ENCODE measurements around the gene HSPBP1. TPM values are rescaled to one million over a fixed set of nuclear protein-coding genes. Genes with fewer than 3 reads are reported as not detected.

HSPBP1 gene
- total and polyA plus RNA-seq, 9 of the 15 experiments (the other 6 are each of a cell fraction or from before 2014, with no cell fraction given), result 0.83 to 81.3 (median 21.8) TPM

GRCh38 chr19:55216461-55217198 is 63.3 kb downstream of the HSPBP1 start (continued):
- TF ChIP-seq, protein P1, sequence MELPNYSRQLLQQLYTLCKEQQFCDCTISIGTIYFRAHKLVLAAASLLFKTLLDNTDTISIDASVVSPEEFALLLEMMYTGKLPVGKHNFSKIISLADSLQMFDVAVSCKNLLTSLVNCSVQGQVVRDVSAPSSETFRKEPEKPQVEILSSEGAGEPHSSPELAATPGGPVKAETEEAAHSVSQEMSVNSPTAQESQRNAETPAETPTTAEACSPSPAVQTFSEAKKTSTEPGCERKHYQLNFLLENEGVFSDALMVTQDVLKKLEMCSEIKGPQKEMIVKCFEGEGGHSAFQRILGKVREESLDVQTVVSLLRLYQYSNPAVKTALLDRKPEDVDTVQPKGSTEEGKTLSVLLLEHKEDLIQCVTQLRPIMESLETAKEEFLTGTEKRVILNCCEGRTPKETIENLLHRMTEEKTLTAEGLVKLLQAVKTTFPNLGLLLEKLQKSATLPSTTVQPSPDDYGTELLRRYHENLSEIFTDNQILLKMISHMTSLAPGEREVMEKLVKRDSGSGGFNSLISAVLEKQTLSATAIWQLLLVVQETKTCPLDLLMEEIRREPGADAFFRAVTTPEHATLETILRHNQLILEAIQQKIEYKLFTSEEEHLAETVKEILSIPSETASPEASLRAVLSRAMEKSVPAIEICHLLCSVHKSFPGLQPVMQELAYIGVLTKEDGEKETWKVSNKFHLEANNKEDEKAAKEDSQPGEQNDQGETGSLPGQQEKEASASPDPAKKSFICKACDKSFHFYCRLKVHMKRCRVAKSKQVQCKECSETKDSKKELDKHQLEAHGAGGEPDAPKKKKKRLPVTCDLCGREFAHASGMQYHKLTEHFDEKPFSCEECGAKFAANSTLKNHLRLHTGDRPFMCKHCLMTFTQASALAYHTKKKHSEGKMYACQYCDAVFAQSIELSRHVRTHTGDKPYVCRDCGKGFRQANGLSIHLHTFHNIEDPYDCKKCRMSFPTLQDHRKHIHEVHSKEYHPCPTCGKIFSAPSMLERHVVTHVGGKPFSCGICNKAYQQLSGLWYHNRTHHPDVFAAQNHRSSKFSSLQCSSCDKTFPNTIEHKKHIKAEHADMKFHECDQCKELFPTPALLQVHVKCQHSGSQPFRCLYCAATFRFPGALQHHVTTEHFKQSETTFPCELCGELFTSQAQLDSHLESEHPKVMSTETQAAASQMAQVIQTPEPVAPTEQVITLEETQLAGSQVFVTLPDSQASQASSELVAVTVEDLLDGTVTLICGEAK (IDR thresholded peaks at IDR 0.05), result peak; percentile 83
- TF ChIP-seq, protein P1 (CRISPR knock-in tag; IDR thresholded peaks at IDR 0.05), result peak; percentile 76
- TF ChIP-seq CBFA2T3 (IDR thresholded peaks at IDR 0.05) (peak; percentile 60; the same call in 1 of the 2 replicates), TAF7 (tag; IDR thresholded peaks at IDR 0.05) (no peak; the same call in none of the 2 replicates), E2F3 (CRISPR knock-in tag; IDR thresholded peaks at IDR 0.05) (0 out of 2 replicates have a peak, but pooled peaks have one; percentile 10), PTBP1 (IDR thresholded peaks at IDR 0.05; ENCODE audit: low read depth, low read length) (peak; percentile 22; the same call in 1 of the 2 replicates), ASH1L (IDR thresholded peaks at IDR 0.05; ENCODE audit: borderline replicate concordance, low read depth, partially characterized antibody) (peak; percentile 77)
